ENCODE results near the gene REPIN1. TPM values are rescaled to one million over a fixed set of nuclear protein-coding genes. Genes with fewer than 3 reads are reported as not detected.

Gene REPIN1
- total RNA-seq, 4 donors from 2014 or later = 66.8 to 143 (median 97.7) TPM

GRCh38 chr7:150406567-150407421, 38.2 kb downstream of the REPIN1 start:
- Histone ChIP-seq H3K4me1 (peaks cover 20 to 46% (median 34%) of the 10 kb centered on the region in 4 donors), H3K4me3 (peak overlapping the region; percentile 73 to 86 (median 78)), H3K27ac (replicated peaks in 1 of 4) (peak overlapping the region; percentile 93 to 98 (median 96)), H3K36me3 (peaks cover 0 to 36% (median 12%) of the 10 kb centered on the region in 4 donors), H3K9me3 (no peaks in the 10 kb centered on the region), H3K27me3 (no peaks in the 10 kb centered on the region)
- 60% methylated on average over 10 of the region's 10 CpGs for WGBS
- intact Hi-C loops (cut with DNase I) = loop anchor here (5.0 kb wide), 1 partner anchor 39 kb away; the partner anchor contains the start of gene REPIN1
- no peak for DNase-seq (ENCODE audit: extremely low spot score)
- TF ChIP-seq POLR2AphosphoS5 (IDR thresholded peaks at IDR 0.05) (no peak), EP300 (IDR thresholded peaks at IDR 0.05) (no peak), POLR2A (IDR thresholded peaks at IDR 0.05; ENCODE audit: low read depth) (no peak), CTCF (IDR thresholded peaks at IDR 0.05) (no peak)

- peaks cover 20 to 45% (median 34%) of the 10 kb centered on the region in 4 donors for H3K4me1 ChIP-seq
- H3K27ac ChIP-seq (replicated peaks in 1 of 4) = peak overlapping the region; percentile 93 to 98 (median 96)
- peaks cover 0 to 38% (median 15%) of the 10 kb centered on the region in 4 donors for H3K36me3 ChIP-seq
- no peak for TF ChIP-seq CTCF (IDR thresholded peaks at IDR 0.05)
- no peak for TF ChIP-seq POLR2A (IDR thresholded peaks at IDR 0.05; ENCODE audit: low read depth)
- TF ChIP-seq POLR2AphosphoS5 (IDR thresholded peaks at IDR 0.05) = no peak
- no peak for TF ChIP-seq EP300 (IDR thresholded peaks at IDR 0.05)
- H3K4me3 ChIP-seq = no peak overlapping the region
- no peaks in the 10 kb centered on the region for H3K9me3 ChIP-seq
- H3K27me3 ChIP-seq = no peaks in the 10 kb centered on the region
- intact Hi-C loops (cut with DNase I) = loop anchor here (5.0 kb wide), 1 partner anchor 40 kb away; the partner anchor contains the start of gene REPIN1
- 94% methylated on average over 80 of the region's 91 CpGs for WGBS
- DNase-seq (ENCODE audit: extremely low spot score) = no peak
Measured at GRCh38 chr7:150407588-150408392, 39.2 kb downstream of the REPIN1 start.

- intact Hi-C loops (cut with DNase I) = loop anchor here (5.0 kb wide), 1 partner anchor 41 kb away; the partner anchor contains the start of gene REPIN1
- no peaks in the 10 kb centered on the region for H3K27me3 ChIP-seq
- TF ChIP-seq POLR2AphosphoS5 (IDR thresholded peaks at IDR 0.05) (no peak), CTCF (IDR thresholded peaks at IDR 0.05) (no peak), EP300 (IDR thresholded peaks at IDR 0.05) (no peak), POLR2A (IDR thresholded peaks at IDR 0.05; ENCODE audit: low read depth) (no peak)
- peaks cover 0 to 38% (median 15%) of the 10 kb centered on the region in 4 donors for H3K36me3 ChIP-seq
- DNase-seq (ENCODE audit: extremely low spot score) = no peak
- WGBS = 86% methylated on average over 10 of the region's 22 CpGs
- no peak overlapping the region for H3K4me3 ChIP-seq
- H3K9me3 ChIP-seq = no peaks in the 10 kb centered on the region
- H3K4me1 ChIP-seq = peaks cover 18 to 37% (median 30%) of the 10 kb centered on the region in 4 donors
- H3K27ac ChIP-seq (replicated peaks in 1 of 4) = peak overlapping the region in 1 of 4 donors; percentile 98
Measured at GRCh38 chr7:150408393-150409299, 40.0 kb downstream of the REPIN1 start.
